Measurements from ENCODE around the gene ADGRF1.
A peak's percentile ranks its signal among the peaks of the same experiment; 100 is the strongest.

Gene ADGRF1

GRCh38 chr6:47048638-47049037, 6.5 kb upstream of the ADGRF1 start:
- in situ Hi-C loops (cut with MboI; ENCODE audit: low sequenced_read_pairs): no loop called here
- Histone ChIP-seq H3K36me3 (replicated peaks) (no peaks in the 10 kb centered on the region), H3K4me1 (no peaks in the 10 kb centered on the region), H3K4me3 (no peak overlapping the region), H3K27me3 (ENCODE audit: low read depth) (0 out of 2 replicates have a peak, but pooled peaks cover 7% of the 10 kb centered on the region), H3K9me3 (no peaks in the 10 kb centered on the region)
- no peak for DNase-seq (ENCODE audit: low spot score in 2 of 2)

DNA sequence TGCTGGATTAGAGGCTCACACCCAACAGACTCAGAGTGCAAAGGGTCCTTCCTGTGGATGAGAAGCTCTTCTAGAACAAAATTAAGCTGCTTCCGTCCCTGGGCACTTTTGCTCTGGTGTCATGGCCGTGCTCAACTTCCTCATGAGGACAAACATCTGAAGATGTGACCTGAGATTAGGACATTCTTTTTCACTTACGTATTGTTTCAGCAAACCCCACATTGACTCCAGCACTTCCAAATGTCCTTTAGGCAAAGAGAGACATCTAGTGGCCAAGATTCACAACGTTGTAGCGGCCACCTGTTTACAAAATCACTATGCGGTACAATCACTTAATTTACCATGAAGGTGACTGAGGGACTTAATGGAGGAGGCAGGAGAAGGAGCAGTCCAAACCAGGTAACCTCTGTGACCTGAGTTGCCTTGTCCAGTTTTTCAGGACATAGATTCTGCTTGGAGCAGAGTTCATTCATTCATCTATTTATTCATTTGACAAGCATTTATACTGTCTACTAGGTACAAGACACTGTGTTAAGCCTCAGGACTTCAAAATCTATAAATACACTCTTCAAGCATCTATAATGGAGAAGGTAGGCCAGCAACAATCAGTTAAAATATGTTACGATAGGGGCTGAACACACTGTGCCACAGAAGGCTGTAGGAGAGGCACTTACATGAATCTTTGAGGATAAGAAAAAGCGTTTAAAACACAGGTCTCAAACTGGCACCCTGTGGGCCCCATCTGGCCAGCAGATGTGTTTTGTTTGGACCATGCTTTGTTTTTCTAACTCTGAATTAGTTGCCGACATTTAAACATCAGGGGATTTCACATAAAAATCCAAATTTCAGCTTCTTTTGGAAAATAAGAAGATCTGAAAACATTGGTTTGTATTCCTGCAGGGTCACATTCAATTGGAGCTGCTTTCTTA, 5.6 kb upstream of the ADGRF1 start:
- H3K4me1 ChIP-seq: no peaks in the 10 kb centered on the region
- no peak overlapping the region for H3K4me3 ChIP-seq
- DNase-seq (ENCODE audit: low spot score in 2 of 2): peak; percentile 49 to 60
- in situ Hi-C loops (cut with MboI; ENCODE audit: low sequenced_read_pairs): no loop called here
- H3K36me3 ChIP-seq (replicated peaks): no peaks in the 10 kb centered on the region
- H3K9me3 ChIP-seq: no peaks in the 10 kb centered on the region
- 0 out of 2 replicates have a peak, but pooled peaks cover 7% of the 10 kb centered on the region for H3K27me3 ChIP-seq (ENCODE audit: low read depth)

DNA sequence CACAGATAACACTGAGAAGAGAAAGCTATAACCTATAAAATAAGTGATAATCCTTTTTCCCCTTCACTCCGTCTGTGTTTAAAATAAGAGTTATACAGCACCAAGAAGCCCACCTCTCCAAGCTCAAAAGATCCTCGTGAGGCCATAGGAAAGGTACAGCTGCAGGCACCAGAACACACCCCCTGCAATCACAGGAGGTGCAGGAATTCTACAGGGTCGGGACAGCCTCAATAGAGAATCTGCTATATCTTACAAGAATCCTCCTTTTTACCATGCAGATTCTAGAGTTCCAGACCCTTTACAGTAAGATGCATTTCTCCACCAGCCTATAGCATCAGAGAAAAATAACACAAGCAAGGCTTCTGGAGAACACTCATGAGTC, 5.0 kb upstream of the ADGRF1 start:
- Histone ChIP-seq H3K4me3 (no peak overlapping the region), H3K4me1 (no peaks in the 10 kb centered on the region), H3K36me3 (replicated peaks) (no peaks in the 10 kb centered on the region), H3K9me3 (no peaks in the 10 kb centered on the region), H3K27me3 (ENCODE audit: low read depth) (0 out of 2 replicates have a peak, but pooled peaks cover 7% of the 10 kb centered on the region)
- in situ Hi-C loops (cut with MboI; ENCODE audit: low sequenced_read_pairs): no loop called here
- no peak for DNase-seq (ENCODE audit: low spot score in 2 of 2)

DNA sequence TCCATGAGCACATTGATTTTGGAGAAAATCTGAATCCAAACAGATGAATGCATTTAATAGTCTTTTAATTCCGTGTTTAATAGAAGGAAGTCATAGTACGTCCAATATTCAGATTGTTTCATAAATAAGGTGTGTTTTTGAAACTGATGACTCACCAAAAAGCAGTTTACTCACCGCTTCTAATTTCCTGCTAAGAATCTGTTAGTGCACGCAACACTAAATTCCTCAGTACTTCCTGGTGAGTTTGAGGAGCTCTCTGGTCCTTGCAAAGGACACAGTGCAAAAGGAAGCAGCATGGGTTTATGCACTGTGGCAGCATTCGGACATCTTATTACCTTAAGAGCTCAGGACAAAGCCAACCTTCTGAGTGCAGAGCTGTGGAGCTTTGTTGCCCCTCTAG, 2.3 kb upstream of the ADGRF1 start:
- H3K27me3 ChIP-seq (ENCODE audit: low read depth): 0 out of 2 replicates have a peak, but pooled peaks cover 7% of the 10 kb centered on the region
- H3K36me3 ChIP-seq (replicated peaks): no peaks in the 10 kb centered on the region
- H3K9me3 ChIP-seq: no peaks in the 10 kb centered on the region
- no peaks in the 10 kb centered on the region for H3K4me1 ChIP-seq
- DNase-seq (ENCODE audit: low spot score in 2 of 2): no peak
- in situ Hi-C loops (cut with MboI; ENCODE audit: low sequenced_read_pairs): no loop called here
- no peak overlapping the region for H3K4me3 ChIP-seq

DNA sequence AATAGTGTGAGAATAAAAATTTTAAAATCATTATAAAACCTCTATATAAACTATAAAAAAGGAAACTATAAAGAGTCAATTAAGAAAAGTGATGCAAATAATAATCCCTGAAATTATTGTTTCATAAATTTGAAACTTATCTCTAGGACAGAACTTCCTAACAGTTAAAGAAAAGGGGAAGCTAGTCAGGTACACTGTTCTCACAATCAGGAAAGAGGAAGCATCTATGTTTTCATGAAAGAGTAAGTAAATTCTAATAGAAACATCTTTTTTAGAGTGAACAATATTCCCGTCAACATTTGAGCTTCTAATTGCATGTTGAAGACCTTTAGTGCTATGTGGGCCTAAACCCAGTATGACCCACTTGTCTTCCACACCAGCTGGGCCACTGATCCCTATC, 1.2 kb upstream of the ADGRF1 start:
- Histone ChIP-seq H3K36me3 (replicated peaks) (no peaks in the 10 kb centered on the region), H3K4me3 (no peak overlapping the region), H3K4me1 (no peaks in the 10 kb centered on the region), H3K27me3 (ENCODE audit: low read depth) (0 out of 2 replicates have a peak, but pooled peaks cover 7% of the 10 kb centered on the region), H3K9me3 (no peaks in the 10 kb centered on the region)
- in situ Hi-C loops (cut with MboI; ENCODE audit: low sequenced_read_pairs): no loop called here
- DNase-seq (ENCODE audit: low spot score in 2 of 2): no peak

- H3K9me3 ChIP-seq: no peaks in the 10 kb centered on the region
- H3K27me3 ChIP-seq (ENCODE audit: low read depth): peaks cover 4% of the 10 kb centered on the region; the same call in 1 of the 2 replicates
- in situ Hi-C loops (cut with MboI; ENCODE audit: low sequenced_read_pairs): no loop called here
- no peaks in the 10 kb centered on the region for H3K36me3 ChIP-seq (replicated peaks)
- H3K4me3 ChIP-seq: no peak overlapping the region
- no peak for DNase-seq (ENCODE audit: low spot score in 2 of 2)
- H3K4me1 ChIP-seq: no peaks in the 10 kb centered on the region
Measured at GRCh38 chr6:47041741-47042140, 391 bp downstream of the ADGRF1 start.

DNA sequence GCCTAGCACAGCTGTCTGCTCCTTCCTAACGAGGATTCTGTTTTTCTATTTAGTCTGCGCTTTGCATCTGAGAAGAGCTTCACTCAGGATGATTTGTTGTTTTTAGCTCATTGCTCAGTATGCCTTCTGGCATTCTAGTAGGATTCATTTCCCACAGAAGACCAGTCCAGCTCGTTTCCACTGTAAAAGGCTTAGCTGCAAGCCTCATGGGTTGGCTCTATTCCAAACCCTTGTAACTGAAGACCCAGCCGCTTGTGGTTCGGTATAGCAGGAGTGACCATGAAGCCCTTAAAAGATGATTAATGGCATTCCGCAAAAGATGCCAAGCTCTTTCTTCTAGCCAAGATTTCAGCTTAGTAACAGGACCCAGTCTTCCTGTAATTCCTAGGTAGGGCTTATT, 7.2 kb downstream of the ADGRF1 start:
- peaks cover 10% of the 10 kb centered on the region; the same call in 1 of the 2 replicates for H3K27me3 ChIP-seq (ENCODE audit: low read depth)
- H3K4me1 ChIP-seq: no peaks in the 10 kb centered on the region
- H3K36me3 ChIP-seq (replicated peaks): no peaks in the 10 kb centered on the region
- no peak overlapping the region for H3K4me3 ChIP-seq
- DNase-seq (ENCODE audit: low spot score in 2 of 2): no peak
- H3K9me3 ChIP-seq: no peaks in the 10 kb centered on the region
- in situ Hi-C loops (cut with MboI; ENCODE audit: low sequenced_read_pairs): no loop called here

GRCh38 chr6:47034421-47034820, 7.7 kb downstream of the ADGRF1 start:
- no peak overlapping the region for H3K4me3 ChIP-seq
- H3K27me3 ChIP-seq (ENCODE audit: low read depth): peaks cover 10% of the 10 kb centered on the region; the same call in 1 of the 2 replicates
- no peaks in the 10 kb centered on the region for H3K4me1 ChIP-seq
- in situ Hi-C loops (cut with MboI; ENCODE audit: low sequenced_read_pairs): no loop called here
- H3K36me3 ChIP-seq (replicated peaks): no peaks in the 10 kb centered on the region
- no peaks in the 10 kb centered on the region for H3K9me3 ChIP-seq
- DNase-seq (ENCODE audit: low spot score in 2 of 2): no peak

GRCh38 chr6:47032974-47033765, 9.0 kb downstream of the ADGRF1 start:
- H3K9me3 ChIP-seq: no peaks in the 10 kb centered on the region
- peaks cover 10% of the 10 kb centered on the region; the same call in 1 of the 2 replicates for H3K27me3 ChIP-seq (ENCODE audit: low read depth)
- H3K4me1 ChIP-seq: no peaks in the 10 kb centered on the region
- H3K4me3 ChIP-seq: no peak overlapping the region
- in situ Hi-C loops (cut with MboI; ENCODE audit: low sequenced_read_pairs): no loop called here
- no peaks in the 10 kb centered on the region for H3K36me3 ChIP-seq (replicated peaks)
- no peak for DNase-seq (ENCODE audit: low spot score in 2 of 2)

DNA sequence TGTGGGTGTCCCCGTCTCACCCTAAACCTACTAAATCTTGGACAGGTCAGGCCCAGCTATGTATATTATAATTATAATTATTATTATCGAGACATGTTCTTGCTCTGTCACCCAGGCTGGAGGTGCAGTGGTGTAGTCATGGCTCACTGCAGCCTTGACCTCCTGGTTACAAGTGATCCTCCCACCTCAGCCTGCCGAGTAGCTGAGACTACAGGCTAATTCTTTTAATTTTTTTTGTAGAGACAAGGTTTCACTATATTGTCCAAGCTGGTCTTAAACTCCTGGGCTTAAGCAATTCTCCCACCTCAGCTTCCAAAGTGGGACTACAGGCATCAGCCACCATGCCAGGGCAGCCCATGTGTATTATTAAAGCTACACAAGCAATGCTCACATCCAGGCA, 10.5 kb downstream of the ADGRF1 start:
- H3K36me3 ChIP-seq (replicated peaks): no peaks in the 10 kb centered on the region
- in situ Hi-C loops (cut with MboI; ENCODE audit: low sequenced_read_pairs): no loop called here
- H3K27me3 ChIP-seq (ENCODE audit: low read depth): peaks cover 5% of the 10 kb centered on the region; the same call in 1 of the 2 replicates
- no peaks in the 10 kb centered on the region for H3K4me1 ChIP-seq
- H3K9me3 ChIP-seq: no peaks in the 10 kb centered on the region
- DNase-seq (ENCODE audit: low spot score in 2 of 2): no peak
- no peak overlapping the region for H3K4me3 ChIP-seq

DNA sequence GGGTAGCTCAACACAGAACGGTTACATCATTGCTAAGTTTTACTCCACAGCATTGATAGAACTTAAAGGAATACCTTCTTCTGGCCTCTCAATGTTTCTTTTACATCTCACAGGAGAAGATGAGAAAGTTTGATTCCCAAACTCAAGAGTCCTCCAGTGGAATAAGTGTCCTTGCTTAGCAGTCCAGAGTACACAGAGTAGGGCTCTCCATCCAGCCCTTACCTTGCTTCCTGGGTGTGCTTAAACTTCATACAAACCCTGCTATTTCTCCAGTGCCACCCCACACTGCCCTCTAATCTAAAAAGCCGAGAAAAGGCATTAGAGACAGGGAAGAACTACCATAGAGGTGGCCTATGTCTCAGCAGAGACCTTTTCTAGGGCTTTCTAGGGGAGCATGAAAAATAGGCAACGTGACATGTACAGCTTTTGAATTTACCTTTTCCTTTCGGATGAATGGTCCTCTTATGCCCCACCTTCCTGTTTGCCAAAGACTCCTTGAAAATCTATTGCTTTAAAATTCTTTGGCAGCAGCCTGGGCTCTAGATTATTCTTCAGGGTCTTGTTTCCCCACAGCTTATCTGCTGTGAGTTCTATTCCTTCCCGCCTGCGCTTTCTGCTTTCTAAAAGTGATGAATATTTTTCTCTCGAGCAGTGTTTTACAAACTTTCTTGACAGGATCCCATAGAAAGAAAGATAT, 12.1 kb downstream of the ADGRF1 start:
- no peak for DNase-seq (ENCODE audit: low spot score in 2 of 2)
- H3K4me3 ChIP-seq: no peak overlapping the region
- H3K9me3 ChIP-seq: no peaks in the 10 kb centered on the region
- H3K27me3 ChIP-seq (ENCODE audit: low read depth): no peaks in the 10 kb centered on the region
- in situ Hi-C loops (cut with MboI; ENCODE audit: low sequenced_read_pairs): no loop called here
- H3K4me1 ChIP-seq: no peaks in the 10 kb centered on the region
- no peaks in the 10 kb centered on the region for H3K36me3 ChIP-seq (replicated peaks)

DNA sequence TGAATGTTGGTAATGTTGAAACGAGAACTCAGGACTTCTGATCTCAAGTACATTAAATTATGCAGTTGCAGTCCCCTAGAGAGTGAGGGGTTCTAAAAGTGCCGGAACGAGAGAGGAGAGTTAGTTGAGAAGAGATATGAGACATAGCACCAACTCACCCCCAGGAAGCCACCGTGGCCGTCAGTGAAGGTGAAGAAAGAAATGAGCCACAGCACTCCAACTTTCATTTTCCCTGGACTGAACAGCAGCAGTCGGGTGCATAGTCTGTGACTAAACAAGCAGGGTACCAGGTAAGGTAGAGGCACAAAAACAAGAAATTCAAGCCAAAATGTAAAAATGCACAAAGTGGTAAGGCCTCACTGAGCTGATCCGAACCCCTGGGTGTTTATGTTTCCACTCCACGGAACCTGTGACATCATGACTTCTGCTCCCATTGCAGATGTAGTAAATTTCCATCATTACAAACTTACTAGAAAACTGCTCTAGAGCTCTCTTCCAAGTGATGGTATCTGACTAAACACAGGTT, 13.2 kb downstream of the ADGRF1 start:
- no peak for DNase-seq (ENCODE audit: low spot score in 2 of 2)
- in situ Hi-C loops (cut with MboI; ENCODE audit: low sequenced_read_pairs): no loop called here
- no peak overlapping the region for H3K4me3 ChIP-seq
- no peaks in the 10 kb centered on the region for H3K9me3 ChIP-seq
- H3K4me1 ChIP-seq: no peaks in the 10 kb centered on the region
- no peaks in the 10 kb centered on the region for H3K27me3 ChIP-seq (ENCODE audit: low read depth)
- no peaks in the 10 kb centered on the region for H3K36me3 ChIP-seq (replicated peaks)

- Histone ChIP-seq H3K27me3 (ENCODE audit: low read depth) (no peaks in the 10 kb centered on the region), H3K36me3 (replicated peaks) (no peaks in the 10 kb centered on the region), H3K9me3 (no peaks in the 10 kb centered on the region), H3K4me3 (no peak overlapping the region), H3K4me1 (no peaks in the 10 kb centered on the region)
- in situ Hi-C loops (cut with MboI; ENCODE audit: low sequenced_read_pairs): no loop called here
- no peak for DNase-seq (ENCODE audit: low spot score in 2 of 2)
Measured at GRCh38 chr6:47027315-47027714, 14.8 kb downstream of the ADGRF1 start.

All from HAP-1 (cell line).